NCI-H1417 (cell line): Measurements from ENCODE around the gene OR12D2.
"Not testable (repeated sequence)": the region's sequence is repeated elsewhere in the genome, so short reads cannot be mapped to it uniquely, and the experiment has no call there.

Experiments used
- DNase-seq, 3 experiments: peaks; one replicate each; lab custom pipeline; 2025; lab: John Stamatoyannopoulos, UW

Gene OR12D2, protein sequence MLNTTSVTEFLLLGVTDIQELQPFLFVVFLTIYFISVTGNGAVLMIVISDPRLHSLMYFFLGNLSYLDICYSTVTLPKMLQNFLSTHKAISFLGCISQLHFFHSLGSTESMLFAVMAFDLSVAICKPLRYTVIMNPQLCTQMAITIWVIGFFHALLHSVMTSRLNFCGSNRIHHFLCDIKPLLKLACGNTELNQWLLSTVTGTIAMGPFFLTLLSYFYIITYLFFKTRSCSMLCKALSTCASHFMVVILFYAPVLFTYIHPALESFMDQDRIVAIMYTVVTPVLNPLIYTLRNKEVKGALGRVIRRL

DNA sequence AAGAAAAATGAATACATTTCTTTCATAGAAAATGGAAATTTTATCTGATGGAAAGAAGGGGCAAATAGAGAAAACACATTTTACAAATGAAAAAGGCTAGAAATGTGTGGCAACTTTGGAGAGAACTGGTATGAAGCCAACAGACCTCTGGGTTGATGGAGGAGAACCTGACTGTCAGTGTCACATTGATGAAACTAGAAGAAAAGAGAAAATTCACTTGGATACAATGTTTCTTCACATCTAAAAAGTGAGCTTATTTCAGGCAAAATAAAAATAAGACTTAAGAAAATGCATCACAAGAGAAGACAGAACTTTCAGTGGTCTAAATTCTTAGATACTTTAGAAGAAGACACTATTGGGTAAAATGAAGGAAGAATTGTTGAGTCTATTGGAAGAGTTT lies at the start of gene OR12D2:
Gene OR12D2 (plus strand): TSS at position 301 of the 400 bp plus-strand sequence. CDS start 1,069 bp downstream, outside the sequence.
- DNase-seq, result no peak

DNA sequence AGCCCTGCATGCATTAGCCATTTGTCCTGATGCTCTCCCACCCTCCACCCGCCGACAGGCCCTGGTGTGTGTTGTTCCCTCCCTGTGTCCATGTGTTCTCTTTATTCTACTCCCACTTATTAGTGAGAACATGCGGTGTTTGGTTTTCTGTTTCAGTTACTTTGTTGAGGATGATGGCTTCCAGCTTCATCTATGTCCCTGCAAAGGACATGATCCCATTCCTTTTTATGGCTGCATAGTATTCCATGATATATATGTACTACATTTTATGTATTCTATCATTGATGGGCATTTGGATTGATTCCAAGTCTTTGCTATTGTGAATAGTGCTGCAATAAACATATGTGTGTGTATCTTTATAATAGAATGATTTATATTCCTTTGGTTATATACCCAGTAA lies 46.1 kb upstream of the OR12D2 start:
- not testable (repeated sequence) for DNase-seq

DNA sequence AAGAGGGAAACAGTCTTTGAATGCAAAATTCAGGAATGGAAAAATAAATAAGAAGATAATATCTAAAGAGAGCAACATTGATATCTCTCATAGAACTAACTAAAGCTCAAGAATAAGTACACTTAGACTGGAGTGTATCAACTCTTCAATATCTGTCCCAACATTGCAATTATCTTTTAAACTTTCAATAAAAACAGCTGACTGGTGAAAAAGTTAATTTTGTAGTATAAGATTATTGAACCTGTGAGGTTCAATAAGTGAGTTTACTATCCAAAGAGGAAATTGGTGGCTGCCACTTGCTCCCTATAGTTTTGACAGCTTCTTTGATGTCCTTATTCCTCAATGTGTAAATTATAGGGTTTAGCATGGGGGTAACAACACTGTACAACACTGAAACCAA lies 40.5 kb upstream of the OR12D2 start:
- no peak for DNase-seq

DNA sequence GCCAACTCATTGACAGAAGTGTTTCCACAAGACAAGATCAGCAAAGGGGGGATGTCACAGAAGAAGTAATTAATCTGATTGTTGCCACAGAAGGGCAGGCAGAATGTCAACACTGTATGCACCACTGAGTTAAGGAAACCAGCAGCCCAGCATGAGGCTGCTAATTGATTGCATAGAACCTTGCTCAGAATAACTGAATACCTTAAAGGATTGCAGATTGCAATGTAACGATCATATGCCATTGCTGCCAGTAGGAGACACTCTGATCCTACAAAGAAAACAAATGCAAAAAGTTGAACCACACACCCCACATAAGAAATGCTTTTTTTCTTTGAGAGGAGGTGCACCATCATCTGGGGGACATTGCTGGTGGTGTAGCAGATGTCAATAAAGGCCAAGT lies 39.8 kb upstream of the OR12D2 start:
- DNase-seq, result no peak

DNA sequence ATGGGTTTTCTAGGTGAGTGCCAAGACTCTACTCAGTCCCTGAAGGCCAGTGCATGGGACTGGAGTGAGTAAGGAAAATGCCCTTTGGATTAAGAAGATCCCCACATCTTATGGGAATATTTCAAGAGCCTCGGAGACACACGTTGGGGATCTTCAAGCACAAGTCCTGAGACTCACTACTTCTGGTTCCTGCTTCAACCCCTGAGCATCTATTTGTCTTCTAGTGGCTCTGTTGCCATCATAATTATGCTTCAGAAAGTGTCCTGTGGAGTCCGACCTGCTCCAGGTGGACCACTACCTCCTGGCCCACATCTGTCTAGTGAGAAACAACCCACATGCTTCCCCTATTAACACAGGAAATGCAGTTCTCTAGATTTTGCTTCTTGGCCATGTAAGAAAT lies 26.7 kb upstream of the OR12D2 start, which contains the start of gene OR5V1:
Gene OR5V1 (minus strand): TSS at position 101 of the 400 bp plus-strand sequence. CDS start 12,670 bp downstream, outside the sequence.
- no peak for DNase-seq

DNA sequence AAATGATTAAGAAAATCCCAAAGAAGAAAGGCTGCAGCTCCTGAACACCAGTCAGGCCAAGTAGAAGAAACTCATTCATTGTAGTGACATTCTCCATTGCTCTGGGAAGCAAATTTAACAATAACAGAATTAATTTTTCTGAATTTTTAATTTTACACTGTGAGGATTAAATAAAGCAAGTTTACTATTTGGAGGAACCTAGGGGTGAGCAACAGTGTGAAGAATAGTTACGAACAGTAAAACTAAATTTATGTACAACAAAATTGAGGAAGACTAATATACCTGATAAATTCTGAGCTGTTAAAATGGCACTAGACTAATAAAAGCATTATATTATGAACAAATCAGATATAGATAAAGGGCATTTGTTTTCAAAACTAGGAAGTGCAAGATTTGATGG lies 20.2 kb upstream of the OR12D2 start, which contains the start of gene OR12D3:
Gene OR12D3 (minus strand): TSS at position 101 of the 400 bp plus-strand sequence. CDS start 4 bp downstream, at position 97.
- DNase-seq, result no peak

DNA sequence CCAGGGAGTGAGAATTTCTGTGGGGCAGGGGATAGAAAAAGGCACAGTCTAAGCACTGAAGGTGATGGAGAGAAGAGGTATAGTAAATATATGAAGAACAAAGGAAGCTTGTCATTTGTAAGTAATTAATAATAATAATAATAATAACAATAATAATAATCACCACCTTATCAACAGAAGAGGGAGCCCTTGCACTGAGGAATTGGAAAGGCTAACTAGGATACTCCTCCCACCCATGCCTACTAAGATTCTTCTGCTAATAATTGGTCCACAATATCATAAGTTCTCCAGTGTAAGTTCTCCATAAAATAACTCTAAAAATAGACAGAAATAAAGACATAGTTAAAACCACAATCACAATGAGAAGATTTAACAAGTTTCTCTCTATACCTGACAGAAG lies 19.4 kb upstream of the OR12D2 start:
- DNase-seq, result no peak

DNA sequence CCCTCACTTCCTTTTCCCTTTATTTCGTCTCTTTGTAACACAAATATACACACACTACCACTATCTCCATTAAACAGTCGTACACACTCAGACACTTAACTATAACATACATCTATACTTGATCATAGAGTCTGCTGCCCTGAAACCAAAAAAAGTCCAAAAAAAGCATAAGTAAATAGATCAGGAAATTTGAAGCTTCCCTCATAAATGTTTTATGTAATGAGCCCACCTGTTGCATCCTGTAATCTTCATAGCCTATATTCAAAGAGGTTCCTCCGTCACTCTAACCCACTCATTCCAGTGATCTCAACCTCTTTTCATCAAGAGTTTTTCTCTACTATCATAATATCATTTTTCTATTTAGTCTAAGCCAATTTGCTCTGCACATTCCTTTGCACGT lies 6.9 kb upstream of the OR12D2 start:
- no peak for DNase-seq

DNA sequence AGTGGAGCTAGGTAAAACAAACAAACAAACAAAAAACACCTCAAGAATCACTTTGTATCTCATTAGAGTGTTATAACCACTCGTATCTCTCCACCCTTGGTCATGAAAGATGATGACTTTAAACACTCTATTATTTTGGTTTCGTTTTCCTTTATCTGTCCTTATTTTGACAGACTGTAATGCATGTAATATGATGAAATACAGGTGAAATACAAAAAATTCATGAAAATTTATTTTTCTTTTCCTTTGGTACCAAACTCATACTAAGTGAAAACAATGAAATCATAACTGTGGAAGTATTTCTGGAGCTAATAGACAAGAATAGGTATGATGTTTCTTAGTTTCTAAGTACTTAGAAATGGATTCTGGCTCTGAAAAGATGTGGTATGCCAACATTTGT lies 4.1 kb downstream of the OR12D2 start:
- no peak for DNase-seq

DNA sequence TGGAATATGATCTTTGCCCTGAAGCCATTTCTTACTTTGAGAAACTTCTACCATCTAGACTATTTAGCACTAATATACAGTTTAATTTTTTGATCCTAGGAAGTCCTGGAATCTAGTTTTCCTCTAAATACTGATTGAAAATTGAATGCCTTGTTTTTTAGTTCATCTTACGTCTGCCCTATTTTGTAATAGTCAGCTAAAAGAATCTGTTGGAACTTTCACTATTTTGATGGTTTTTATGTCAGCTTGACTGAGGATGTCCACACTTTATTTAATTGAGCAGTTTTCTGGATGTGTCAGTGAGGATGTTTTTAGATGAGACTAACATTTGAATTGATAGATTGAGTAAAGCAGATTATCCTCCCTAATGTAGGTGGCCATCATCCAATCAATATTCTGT lies 8.4 kb downstream of the OR12D2 start:
- DNase-seq, result no peak

DNA sequence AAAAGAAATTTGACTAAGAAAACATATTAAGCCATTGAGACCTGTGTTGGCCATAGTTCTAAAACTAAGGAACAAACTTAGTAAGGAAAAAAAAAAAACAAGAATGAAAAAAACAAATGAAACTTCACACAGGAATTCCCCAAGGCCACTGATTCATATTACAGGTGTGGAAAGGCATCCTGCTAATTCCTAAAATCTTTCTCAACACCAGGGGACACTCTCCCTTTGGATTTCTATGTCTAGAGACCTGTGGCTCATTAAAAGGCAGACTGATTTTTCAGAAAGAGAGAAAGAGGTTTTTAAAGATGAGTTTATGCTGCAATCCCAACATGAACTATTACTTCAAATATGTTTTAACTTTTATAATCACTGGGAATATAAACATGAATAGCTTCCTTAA lies 19.2 kb downstream of the OR12D2 start, which contains the start of gene OR12D1:
Gene OR12D1 (plus strand): TSS at position 341 of the 400 bp plus-strand sequence.
- DNase-seq, result peak in 1 of 3 experiments; percentile 1

DNA sequence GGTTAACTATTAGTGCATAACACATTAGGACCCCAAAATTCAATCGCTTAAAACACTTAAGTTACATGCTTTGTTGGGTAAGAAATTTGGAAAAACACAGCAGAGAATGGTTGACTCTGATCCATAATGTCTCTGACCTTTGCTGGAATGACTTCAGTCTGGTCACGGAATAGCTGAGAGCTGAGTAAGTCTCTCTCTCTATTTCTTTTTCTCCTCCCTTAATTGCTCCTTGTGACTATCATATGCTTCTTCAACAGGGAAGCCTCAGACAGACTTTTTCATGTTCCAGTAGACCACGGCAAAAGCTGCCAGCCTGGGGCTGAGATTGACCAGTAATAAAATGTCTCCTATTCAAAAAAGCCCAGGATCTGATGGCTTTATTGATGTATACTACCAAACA lies 24.1 kb downstream of the OR12D2 start:
- no peak for DNase-seq

DNA sequence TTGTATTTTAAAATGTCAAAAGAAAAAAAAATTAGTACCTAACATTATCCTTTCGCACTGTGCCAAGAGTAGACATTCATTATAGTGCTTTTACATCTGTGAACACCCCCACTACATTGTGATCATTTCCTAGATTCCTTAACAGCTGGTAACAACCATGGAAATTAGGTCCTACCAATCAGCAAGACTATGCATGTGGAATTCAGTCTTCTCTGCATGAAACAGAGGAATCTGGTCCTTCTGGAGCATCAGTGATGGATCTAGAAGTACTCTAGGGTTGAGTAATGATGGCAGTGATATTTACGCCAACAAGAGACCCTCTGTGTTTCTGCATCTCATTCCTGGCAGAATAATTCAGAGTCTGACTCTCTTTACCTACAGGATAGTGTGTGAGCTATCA lies 28.7 kb downstream of the OR12D2 start:
- DNase-seq, result no peak

DNA sequence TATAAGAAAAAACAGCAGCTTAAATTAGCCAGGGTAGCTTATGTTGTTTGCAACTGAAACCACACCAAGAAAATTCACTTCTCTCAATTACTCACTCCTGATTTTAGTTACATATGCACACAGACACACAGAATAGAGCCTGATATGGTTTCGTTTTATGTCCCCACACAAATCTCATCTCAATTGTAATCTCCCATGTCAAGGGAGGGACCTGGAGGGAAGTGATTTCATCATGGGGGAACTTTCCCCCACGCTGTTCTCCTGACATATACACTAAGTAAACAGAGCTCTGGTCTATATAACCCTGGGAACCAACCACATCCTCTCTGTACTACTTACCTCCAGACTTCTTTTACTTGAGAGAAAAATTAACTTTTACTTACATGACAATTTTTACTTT lies 29.1 kb downstream of the OR12D2 start:
- no peak for DNase-seq

DNA sequence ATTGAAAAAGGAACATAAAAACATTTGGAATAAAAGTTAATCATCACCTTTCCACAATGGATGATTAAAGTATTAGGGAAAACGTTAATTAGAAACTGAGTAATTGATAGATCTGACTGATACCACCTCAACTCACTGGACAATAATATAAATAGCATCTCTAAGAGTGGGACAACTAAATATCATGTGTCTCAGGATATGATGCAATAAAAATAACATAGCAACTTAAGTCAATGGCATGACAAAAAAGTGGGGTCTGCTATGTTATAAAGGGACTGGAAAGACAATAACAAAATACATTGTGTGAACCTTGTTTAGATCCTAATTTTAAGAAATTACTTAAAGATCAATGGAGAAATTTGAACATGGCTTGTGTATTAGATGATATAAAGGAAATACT lies 29.6 kb downstream of the OR12D2 start:
- DNase-seq, result no peak

DNA sequence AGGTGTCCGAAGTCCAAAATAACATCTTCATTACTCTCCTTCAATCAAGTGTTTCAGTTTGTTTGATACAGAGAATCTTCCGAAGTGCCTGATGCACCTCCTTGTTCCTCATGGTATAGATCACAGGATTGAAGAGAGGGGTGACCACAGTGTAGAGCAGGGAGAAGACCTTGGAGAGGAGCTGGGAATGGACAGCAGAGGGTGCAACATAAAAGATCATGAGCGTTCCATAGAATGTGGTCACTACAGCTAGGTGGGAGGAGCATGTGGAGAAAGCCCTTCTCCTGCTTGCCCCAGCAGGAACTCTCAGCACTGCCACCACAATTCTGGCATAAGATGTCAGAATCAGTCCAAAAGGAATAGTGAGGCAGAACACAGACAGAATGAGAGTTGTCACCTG lies 31.2 kb downstream of the OR12D2 start:
- DNase-seq, result no peak

DNA sequence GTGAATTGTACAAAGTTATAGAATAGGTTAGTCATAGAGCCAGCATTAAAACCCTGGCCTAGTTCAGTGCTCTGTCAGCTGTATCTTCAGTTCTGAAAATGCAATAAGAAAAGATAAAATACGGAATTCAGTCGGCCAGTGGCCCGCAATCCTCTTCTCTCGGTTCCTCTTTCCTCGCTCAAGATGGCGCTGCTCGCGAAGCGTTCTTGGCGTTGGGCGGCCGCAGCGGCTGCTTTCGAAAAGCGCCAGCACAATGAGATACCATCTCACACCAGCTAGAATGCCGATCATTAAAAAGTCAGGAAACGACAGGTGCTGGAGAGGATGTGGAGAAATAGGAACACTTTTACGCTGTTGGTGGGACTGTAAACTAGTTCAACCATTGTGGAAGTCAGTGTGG lies 41.3 kb downstream of the OR12D2 start:
- not testable (repeated sequence) for DNase-seq

DNA sequence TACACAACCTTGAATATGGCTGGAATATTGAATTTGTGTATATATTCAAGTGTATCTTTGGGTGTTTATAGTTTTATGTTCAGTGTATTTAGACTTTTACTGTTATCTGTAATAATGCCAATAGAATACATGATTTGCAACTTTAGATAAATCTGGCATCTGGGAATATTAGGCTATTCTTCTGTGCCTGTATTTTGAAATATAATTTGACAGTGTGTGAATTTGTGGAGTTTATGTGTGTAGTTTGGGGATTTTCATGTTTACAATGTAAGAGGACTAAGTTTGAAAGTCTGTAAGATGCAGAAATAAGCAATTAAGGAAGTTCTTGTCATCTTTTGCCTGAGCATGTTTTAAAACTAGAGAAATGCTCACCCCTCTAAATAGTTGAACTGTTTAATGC lies 43.6 kb downstream of the OR12D2 start, which contains the start of gene OR10C1:
Gene OR10C1 (plus strand): TSS at position 301 of the 400 bp plus-strand sequence. CDS start 710 bp downstream, outside the sequence.
- no peak for DNase-seq

DNA sequence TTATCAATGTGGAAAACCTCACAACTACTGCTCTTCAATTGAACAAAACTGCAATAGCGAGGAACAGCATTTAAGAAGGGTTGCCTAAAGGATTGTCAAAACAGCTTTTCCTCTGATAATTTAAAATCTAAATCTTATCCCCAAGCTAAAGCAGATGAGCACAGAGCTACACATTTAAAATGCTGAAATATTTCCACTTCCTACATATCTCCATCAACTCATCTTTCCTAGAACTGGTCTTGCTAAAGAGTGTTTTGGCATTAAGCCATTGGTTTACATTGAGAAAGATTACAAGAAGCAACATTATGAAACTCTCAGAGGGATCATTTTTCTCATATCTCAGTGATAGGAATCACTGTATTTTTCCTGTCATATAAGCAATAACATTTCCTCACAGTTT lies 47.3 kb downstream of the OR12D2 start:
- no peak for DNase-seq

DNA sequence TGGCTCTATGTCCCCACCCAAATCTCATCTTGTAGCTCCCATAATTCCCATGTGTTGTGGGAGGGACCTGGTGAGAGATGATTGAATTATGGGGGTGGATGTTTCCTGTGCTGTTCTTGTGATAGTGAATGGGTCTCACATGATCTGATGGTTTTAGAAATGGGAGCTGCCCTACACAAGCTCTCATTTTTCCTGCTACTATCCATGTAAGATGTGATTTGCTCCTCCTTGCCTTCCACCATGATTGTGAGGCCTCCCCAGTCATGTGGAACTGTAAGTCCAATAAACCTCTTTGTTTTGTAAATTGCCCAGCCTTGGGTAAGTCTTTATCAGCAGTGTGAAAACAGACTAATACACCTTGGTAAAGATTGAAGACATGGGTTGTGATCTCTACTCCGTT lies 48.6 kb downstream of the OR12D2 start:
- not testable (repeated sequence) for DNase-seq
